HEK293 (cell line): Measurements from ENCODE around the gene PKMYT1.

Source experiments
- CTCF ChIP-seq: fragments of 450-650 bp; formaldehyde crosslinking; IDR thresholded peaks from 2 replicates; pipeline ENCODE4 v1.5.1; 2016; ENCODE audit warnings: missing biosample characterization, missing genetic modification characterization
- PRDM4 ChIP-seq: fragments of 450-650 bp; formaldehyde crosslinking; IDR thresholded peaks from 2 replicates; pipeline ENCODE4 v1.5.1; 2017; ENCODE audit warnings: missing biosample characterization, missing genetic modification characterization
- YY1 ChIP-seq: fragments of 450-650 bp; formaldehyde crosslinking; IDR thresholded peaks from 2 replicates; pipeline ENCODE4 v1.5.1; 2018; ENCODE audit warnings: missing biosample characterization, missing genetic modification characterization
- ZBTB21 ChIP-seq: fragments of 450-650 bp; formaldehyde crosslinking; IDR thresholded peaks from 2 replicates; pipeline ENCODE4 v1.5.1; 2017; ENCODE audit warnings: missing biosample characterization, missing genetic modification characterization
- ZNF140 ChIP-seq: fragments of 450-650 bp; formaldehyde crosslinking; IDR thresholded peaks from 2 replicates; pipeline ENCODE4 v1.5.1; 2016; ENCODE audit warnings: missing biosample characterization, missing genetic modification characterization
- ZNF311 ChIP-seq: fragments of 450-650 bp; formaldehyde crosslinking; IDR thresholded peaks from 2 replicates; pipeline ENCODE4 v1.5.1; 2017; ENCODE audit warnings: missing biosample characterization, missing genetic modification characterization, borderline replicate concordance
- ZNF423 ChIP-seq: fragments of 450-650 bp; formaldehyde crosslinking; IDR thresholded peaks from 2 replicates; pipeline ENCODE4 v1.5.1; 2016; ENCODE audit warnings: missing biosample characterization, missing genetic modification characterization
- ZNF518A ChIP-seq: fragments of 450-650 bp; formaldehyde crosslinking; conservative IDR thresholded peaks from 2 replicates; pipeline ENCODE4 v1.5.1; 2016; ENCODE audit warnings: low read depth, missing biosample characterization, missing genetic modification characterization
- ZNF530 ChIP-seq: fragments of 450-650 bp; formaldehyde crosslinking; IDR thresholded peaks from 2 replicates; pipeline ENCODE4 v1.5.1; 2016; ENCODE audit warnings: low read depth, missing biosample characterization, missing genetic modification characterization
- ZNF610 ChIP-seq: fragments of 450-650 bp; formaldehyde crosslinking; IDR thresholded peaks from 2 replicates; pipeline ENCODE4 v1.5.1; 2016; ENCODE audit warnings: missing biosample characterization, missing genetic modification characterization, borderline replicate concordance
- ZNF629 ChIP-seq: fragments of 450-650 bp; formaldehyde crosslinking; IDR thresholded peaks from 2 replicates; pipeline ENCODE4 v1.5.1; 2017; ENCODE audit warnings: missing biosample characterization, missing genetic modification characterization
- ZNF843 ChIP-seq: fragments of 450-650 bp; formaldehyde crosslinking; IDR thresholded peaks from 2 replicates; pipeline ENCODE4 v1.5.1; 2016; ENCODE audit warnings: missing biosample characterization, missing genetic modification characterization
- TF ChIP-seq, protein P1 (sequence below): fragments of 450-650 bp; formaldehyde crosslinking; IDR thresholded peaks from 2 replicates; pipeline ENCODE4 v1.5.1; 2016; ENCODE audit warnings: missing biosample characterization, missing genetic modification characterization
- TF ChIP-seq, protein P2 (sequence below): fragments of 450-650 bp; formaldehyde crosslinking; IDR thresholded peaks from 2 replicates; pipeline ENCODE4 v1.5.1; 2016; ENCODE audit warnings: missing biosample characterization, missing genetic modification characterization

DNA sequence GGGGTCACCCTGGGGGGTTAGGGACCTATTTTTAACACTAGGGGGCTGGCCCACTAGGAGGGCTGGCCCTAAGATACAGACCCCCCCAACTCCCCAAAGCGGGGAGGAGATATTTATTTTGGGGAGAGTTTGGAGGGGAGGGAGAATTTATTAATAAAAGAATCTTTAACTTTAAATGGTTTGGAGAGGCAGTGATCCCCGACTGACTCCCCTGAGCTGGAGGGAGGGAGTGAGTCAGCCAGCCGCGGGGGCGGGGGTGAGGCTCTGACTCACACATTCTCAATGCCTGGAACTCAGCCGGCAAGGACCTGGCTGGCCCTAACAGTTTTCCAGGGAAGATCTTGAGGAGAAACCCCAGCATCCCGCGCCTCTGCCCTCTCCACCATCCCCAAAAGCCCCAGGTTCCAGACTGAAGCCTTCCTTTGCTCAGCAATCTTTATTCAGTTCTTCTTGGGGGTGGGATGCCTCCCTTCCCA is 42.0 kb upstream of the PKMYT1 start:
- TF ChIP-seq ZNF629 (no peak; the same call in 1 of the 2 replicates), ZNF843 (no peak), ZBTB21 (tag by site-specific recombination) (0 out of 2 replicates have a peak, but pooled peaks have one; percentile 22), CTCF (tag by site-specific recombination) (no peak), YY1 (tag by site-specific recombination) (no peak), PRDM4 (no peak), ZNF610 (tag by site-specific recombination) (no peak), ZNF311 (tag by site-specific recombination) (no peak), ZNF140 (tag by site-specific recombination) (no peak), ZNF518A (tag by site-specific recombination) (no peak), ZNF530 (no peak), ZNF423 (tag by site-specific recombination) (no peak)
- TF ChIP-seq, protein P1, sequence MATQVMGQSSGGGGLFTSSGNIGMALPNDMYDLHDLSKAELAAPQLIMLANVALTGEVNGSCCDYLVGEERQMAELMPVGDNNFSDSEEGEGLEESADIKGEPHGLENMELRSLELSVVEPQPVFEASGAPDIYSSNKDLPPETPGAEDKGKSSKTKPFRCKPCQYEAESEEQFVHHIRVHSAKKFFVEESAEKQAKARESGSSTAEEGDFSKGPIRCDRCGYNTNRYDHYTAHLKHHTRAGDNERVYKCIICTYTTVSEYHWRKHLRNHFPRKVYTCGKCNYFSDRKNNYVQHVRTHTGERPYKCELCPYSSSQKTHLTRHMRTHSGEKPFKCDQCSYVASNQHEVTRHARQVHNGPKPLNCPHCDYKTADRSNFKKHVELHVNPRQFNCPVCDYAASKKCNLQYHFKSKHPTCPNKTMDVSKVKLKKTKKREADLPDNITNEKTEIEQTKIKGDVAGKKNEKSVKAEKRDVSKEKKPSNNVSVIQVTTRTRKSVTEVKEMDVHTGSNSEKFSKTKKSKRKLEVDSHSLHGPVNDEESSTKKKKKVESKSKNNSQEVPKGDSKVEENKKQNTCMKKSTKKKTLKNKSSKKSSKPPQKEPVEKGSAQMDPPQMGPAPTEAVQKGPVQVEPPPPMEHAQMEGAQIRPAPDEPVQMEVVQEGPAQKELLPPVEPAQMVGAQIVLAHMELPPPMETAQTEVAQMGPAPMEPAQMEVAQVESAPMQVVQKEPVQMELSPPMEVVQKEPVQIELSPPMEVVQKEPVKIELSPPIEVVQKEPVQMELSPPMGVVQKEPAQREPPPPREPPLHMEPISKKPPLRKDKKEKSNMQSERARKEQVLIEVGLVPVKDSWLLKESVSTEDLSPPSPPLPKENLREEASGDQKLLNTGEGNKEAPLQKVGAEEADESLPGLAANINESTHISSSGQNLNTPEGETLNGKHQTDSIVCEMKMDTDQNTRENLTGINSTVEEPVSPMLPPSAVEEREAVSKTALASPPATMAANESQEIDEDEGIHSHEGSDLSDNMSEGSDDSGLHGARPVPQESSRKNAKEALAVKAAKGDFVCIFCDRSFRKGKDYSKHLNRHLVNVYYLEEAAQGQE (tag by site-specific recombination) = no peak
- TF ChIP-seq, protein P2, sequence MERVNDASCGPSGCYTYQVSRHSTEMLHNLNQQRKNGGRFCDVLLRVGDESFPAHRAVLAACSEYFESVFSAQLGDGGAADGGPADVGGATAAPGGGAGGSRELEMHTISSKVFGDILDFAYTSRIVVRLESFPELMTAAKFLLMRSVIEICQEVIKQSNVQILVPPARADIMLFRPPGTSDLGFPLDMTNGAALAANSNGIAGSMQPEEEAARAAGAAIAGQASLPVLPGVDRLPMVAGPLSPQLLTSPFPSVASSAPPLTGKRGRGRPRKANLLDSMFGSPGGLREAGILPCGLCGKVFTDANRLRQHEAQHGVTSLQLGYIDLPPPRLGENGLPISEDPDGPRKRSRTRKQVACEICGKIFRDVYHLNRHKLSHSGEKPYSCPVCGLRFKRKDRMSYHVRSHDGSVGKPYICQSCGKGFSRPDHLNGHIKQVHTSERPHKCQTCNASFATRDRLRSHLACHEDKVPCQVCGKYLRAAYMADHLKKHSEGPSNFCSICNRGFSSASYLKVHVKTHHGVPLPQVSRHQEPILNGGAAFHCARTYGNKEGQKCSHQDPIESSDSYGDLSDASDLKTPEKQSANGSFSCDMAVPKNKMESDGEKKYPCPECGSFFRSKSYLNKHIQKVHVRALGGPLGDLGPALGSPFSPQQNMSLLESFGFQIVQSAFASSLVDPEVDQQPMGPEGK (tag by site-specific recombination) = peak; percentile 12; the same call in 1 of the 2 replicates
